Neutrophil (primary cell): ENCODE measurements around the gene MCM8.

Experiments
- H3K27ac ChIP-seq: fragments of 200-600 bp; sonication (generic); 2 replicates; pipeline ENCODE4 v1.5.1; 2016; ENCODE audit warnings: mild to moderate bottlenecking, moderate library complexity
- H3K27me3 ChIP-seq: fragments of 200-600 bp; sonication (generic); 2 replicates; pipeline ENCODE4 v1.6.0; 2016; ENCODE audit warnings: mild to moderate bottlenecking
- H3K36me3 ChIP-seq: fragments of 200-600 bp; sonication (generic); 2 replicates; pipeline ENCODE4 v1.5.1; 2017
- H3K4me1 ChIP-seq, 2 experiments: fragments of 200-600 bp in 1 of 2; sonication (generic) in 1 of 2; 1 replicate in 1 of 2; 2 replicates in 1 of 2; pipeline versions ENCODE4 v1.5.1 to v1.6.1; 2013 to 2016; ENCODE audit warnings: low read depth in 1 of 2, low read length in 1 of 2, mild to moderate bottlenecking in 1 of 2, moderate library complexity in 1 of 2; ENCODE audit not compliant: control insufficient read depth in 1 of 2, insufficient read depth in 1 of 2
- H3K4me3 ChIP-seq, 2 experiments: fragments of 200-600 bp in 1 of 2; sonication (generic) in 1 of 2; 1 replicate in 1 of 2; 2 replicates in 1 of 2; pipeline ENCODE4 v1.5.1; 2013 to 2016; ENCODE audit warnings: low read depth in 1 of 2, low read length in 1 of 2, mild to moderate bottlenecking in 1 of 2, moderate library complexity in 1 of 2
- H3K9me3 ChIP-seq: fragments of 200-600 bp; sonication (generic); 2 replicates; pipeline ENCODE4 v1.5.1; 2016
- TF ChIP-seq, protein P1 (sequence below): fragments of 200-600 bp; sonication (generic); IDR thresholded peaks from 2 replicates; pipeline ENCODE4 v1.5.1; 2016; ENCODE audit warnings: antibody characterized with exemption

Gene MCM8

DNA sequence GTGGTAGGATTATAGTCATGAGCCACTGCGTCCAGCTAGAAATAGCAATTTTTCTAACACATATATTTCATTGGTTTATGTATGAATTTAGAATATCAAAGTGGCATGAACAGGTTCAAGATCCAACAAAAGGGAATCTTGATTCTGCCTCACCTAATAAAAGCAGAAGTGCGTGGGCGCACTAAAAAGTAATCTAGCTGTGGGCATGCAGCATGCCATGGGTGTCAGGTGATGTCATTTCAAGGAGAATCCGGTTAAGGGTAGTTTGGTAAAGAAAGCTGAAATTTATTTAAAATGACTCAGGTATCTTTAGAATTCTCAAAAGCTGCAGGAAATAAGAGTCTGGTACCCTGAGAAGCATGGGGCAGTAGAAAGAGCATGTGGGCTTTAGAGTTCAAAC, 85.8 kb downstream of the MCM8 start:
- Histone ChIP-seq H3K4me3 (no peak overlapping the region), H3K27ac (no peak overlapping the region), H3K36me3 (peaks cover 56% of the 10 kb centered on the region), H3K27me3 (no peaks in the 10 kb centered on the region), H3K9me3 (no peaks in the 10 kb centered on the region), H3K4me1 (peaks cover 13 to 15% of the 10 kb centered on the region in 2 experiments)
- TF ChIP-seq, protein P1, sequence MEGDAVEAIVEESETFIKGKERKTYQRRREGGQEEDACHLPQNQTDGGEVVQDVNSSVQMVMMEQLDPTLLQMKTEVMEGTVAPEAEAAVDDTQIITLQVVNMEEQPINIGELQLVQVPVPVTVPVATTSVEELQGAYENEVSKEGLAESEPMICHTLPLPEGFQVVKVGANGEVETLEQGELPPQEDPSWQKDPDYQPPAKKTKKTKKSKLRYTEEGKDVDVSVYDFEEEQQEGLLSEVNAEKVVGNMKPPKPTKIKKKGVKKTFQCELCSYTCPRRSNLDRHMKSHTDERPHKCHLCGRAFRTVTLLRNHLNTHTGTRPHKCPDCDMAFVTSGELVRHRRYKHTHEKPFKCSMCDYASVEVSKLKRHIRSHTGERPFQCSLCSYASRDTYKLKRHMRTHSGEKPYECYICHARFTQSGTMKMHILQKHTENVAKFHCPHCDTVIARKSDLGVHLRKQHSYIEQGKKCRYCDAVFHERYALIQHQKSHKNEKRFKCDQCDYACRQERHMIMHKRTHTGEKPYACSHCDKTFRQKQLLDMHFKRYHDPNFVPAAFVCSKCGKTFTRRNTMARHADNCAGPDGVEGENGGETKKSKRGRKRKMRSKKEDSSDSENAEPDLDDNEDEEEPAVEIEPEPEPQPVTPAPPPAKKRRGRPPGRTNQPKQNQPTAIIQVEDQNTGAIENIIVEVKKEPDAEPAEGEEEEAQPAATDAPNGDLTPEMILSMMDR, result no peak

DNA sequence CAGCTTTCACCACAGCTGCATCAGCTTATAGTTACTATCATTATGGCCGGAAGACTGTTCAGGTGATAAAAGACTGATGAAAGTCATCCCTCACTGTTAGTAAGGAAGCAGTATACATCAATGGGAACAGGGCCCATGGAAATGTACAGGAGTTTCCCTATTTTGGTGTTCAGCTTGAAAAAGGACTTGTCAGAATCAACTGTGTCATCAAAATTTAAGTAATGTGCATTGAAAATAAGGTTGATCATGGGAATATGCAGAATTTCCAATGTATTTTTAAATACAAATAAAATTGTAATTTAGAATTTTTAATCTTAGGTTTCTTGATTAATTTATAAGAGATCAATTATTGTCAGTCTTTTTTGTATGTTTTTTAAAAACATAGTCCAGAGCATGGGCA, 86.6 kb downstream of the MCM8 start:
- Histone ChIP-seq H3K27me3 (no peaks in the 10 kb centered on the region), H3K9me3 (no peaks in the 10 kb centered on the region), H3K4me3 (no peak overlapping the region), H3K4me1 (peaks cover 13 to 15% of the 10 kb centered on the region in 2 experiments), H3K27ac (no peak overlapping the region), H3K36me3 (peaks cover 65% of the 10 kb centered on the region)
- TF ChIP-seq, protein P1, result no peak

DNA sequence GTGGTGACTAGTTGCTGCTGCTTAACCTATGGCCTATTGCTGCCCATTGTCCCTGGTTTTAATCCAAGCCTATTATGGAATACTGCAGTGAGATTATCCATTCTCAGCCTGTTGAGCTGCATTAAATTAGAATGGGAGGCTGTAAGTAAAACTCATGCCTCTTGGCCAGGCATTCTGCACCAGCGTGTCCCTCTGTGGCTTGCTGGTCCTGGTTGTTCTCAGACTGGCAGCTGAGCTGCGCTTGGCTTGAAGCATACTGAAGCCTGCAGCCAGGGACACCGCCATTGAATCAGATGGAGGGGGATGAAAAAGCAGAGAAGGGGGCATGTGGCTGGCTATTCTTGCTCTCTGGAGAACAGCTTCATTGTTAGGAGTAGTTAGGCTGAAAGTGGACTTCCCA, 87.8 kb downstream of the MCM8 start:
- Histone ChIP-seq H3K27me3 (no peaks in the 10 kb centered on the region), H3K36me3 (peaks cover 69% of the 10 kb centered on the region), H3K4me3 (no peak overlapping the region), H3K4me1 (peaks cover 13 to 15% of the 10 kb centered on the region in 2 experiments), H3K27ac (no peak overlapping the region), H3K9me3 (no peaks in the 10 kb centered on the region)
- TF ChIP-seq, protein P1, result no peak

DNA sequence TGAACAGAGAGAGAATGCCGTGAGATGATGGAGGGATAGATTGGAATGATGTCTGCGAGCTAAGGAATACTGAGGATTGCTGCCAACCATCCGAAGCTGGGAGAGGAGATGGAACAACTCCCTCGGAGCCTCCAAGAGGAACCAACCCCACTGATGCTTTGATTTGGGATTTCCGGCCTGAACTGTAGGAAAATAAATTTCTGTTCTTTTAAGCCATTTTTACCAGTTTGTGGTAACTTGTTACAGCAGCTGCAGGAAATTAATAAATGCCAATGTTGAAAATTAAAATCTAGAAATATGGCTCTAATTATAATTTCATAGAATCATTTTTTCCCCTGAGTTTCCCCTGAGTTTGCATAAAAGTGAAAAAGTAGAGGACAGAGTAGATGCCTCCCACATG, 89.3 kb downstream of the MCM8 start:
- no peaks in the 10 kb centered on the region for H3K27me3 ChIP-seq
- H3K9me3 ChIP-seq, result no peaks in the 10 kb centered on the region
- H3K4me1 ChIP-seq, result peaks cover 2 to 3% of the 10 kb centered on the region in 2 experiments
- no peak overlapping the region for H3K27ac ChIP-seq
- TF ChIP-seq, protein P1, result no peak
- H3K4me3 ChIP-seq, result no peak overlapping the region
- peaks cover 69% of the 10 kb centered on the region for H3K36me3 ChIP-seq

DNA sequence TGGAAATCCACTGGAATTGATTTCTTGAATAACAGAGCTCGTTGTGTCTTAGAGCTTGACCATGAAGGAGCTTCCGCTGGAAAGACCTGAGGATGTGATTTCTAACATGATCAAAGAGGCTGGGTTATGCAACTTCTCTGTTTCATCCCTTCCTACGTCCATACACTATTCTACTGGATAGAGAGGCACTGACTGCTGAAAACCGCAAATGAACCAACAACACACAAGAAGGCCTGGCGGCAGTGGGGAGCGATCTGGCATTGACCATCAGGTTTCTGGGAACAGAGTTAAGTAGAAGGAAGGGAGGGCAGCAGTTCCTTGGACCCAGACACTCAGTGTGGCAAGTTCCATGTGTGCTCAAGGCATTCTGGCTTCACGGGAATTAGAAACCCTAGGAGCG, 90.1 kb downstream of the MCM8 start:
- H3K4me3 ChIP-seq, result no peak overlapping the region

More for the DNA sequence above, 90.1 kb downstream of the MCM8 start:
- Histone ChIP-seq H3K36me3 (peaks cover 69% of the 10 kb centered on the region), H3K4me1 (no peaks in the 10 kb centered on the region), H3K9me3 (no peaks in the 10 kb centered on the region), H3K27ac (no peak overlapping the region), H3K27me3 (no peaks in the 10 kb centered on the region)
- TF ChIP-seq, protein P1, result no peak
